GM19328 (cell line): ENCODE measurements around the gene RCCD1.

Source experiments
- ATAC-seq: cut with Tn5 transposase; IDR thresholded peaks from one replicate; pipeline ENCODE4 v1.9.1; 2021; ENCODE audit warnings: mild to moderate bottlenecking, moderate library complexity; ENCODE audit not compliant: unreplicated experiment

Gene RCCD1

GRCh38 chr15:90942354-90943120, 12.1 kb upstream of the RCCD1 start:
- no peak for ATAC-seq

GRCh38 chr15:90945091-90945490, 9.6 kb upstream of the RCCD1 start:
- ATAC-seq: no peak

- ATAC-seq: no peak
These were observed 8.1 kb upstream of the RCCD1 start for GRCh38 chr15:90946538-90946937.

GRCh38 chr15:90946941-90947576, 7.6 kb upstream of the RCCD1 start:
- no peak for ATAC-seq

- ATAC-seq: no peak
These were observed 6.9 kb upstream of the RCCD1 start for GRCh38 chr15:90947577-90948357.

GRCh38 chr15:90948506-90948905, 6.2 kb upstream of the RCCD1 start:
- no peak for ATAC-seq

GRCh38 chr15:90949979-90950675, 4.6 kb upstream of the RCCD1 start:
- ATAC-seq: no peak

GRCh38 chr15:90950676-90951075, 4.0 kb upstream of the RCCD1 start:
- no peak for ATAC-seq

- no peak for ATAC-seq
These were observed 1.6 kb upstream of the RCCD1 start for GRCh38 chr15:90952901-90953677.

- ATAC-seq: no peak
These were observed 555 bp upstream of the RCCD1 start for GRCh38 chr15:90953947-90954711.

GRCh38 chr15:90955624-90956273, 1.1 kb downstream of the RCCD1 start:
- no peak for ATAC-seq

- ATAC-seq: no peak
These were observed 1.8 kb downstream of the RCCD1 start for GRCh38 chr15:90956274-90957030.

- no peak for ATAC-seq
These were observed 2.5 kb downstream of the RCCD1 start for GRCh38 chr15:90957031-90957790.

GRCh38 chr15:90957791-90958190, 3.1 kb downstream of the RCCD1 start:
- no peak for ATAC-seq

- no peak for ATAC-seq
These were observed 4.4 kb downstream of the RCCD1 start for GRCh38 chr15:90959028-90959595.

GRCh38 chr15:90959894-90960293, 5.2 kb downstream of the RCCD1 start:
- ATAC-seq: no peak

- ATAC-seq: no peak
These were observed 5.8 kb downstream of the RCCD1 start for GRCh38 chr15:90960298-90961091.
